HepG2 (cell line): Measurements from ENCODE around the gene HHIPL1. TPM values are rescaled to one million over a fixed set of nuclear protein-coding genes. Genes with fewer than 3 reads are reported as not detected.
A peak's percentile ranks its signal among the peaks of the same experiment; 100 is the strongest.

Experiments
- FOXK1 ChIP-seq: sonication (generic); formaldehyde crosslinking; IDR thresholded peaks from 2 replicates; pipeline ENCODE4 v1.4.0; 2020; ENCODE audit warnings: low read depth, missing genetic modification reagents, borderline replicate concordance
- HDAC1 ChIP-seq: sonication (generic); formaldehyde crosslinking; IDR thresholded peaks from 2 replicates; pipeline ENCODE4 v1.5.1; 2020; ENCODE audit warnings: mild to moderate bottlenecking, missing genetic modification reagents
- MAFK ChIP-seq, 2 experiments: IDR thresholded peaks in 1 of 2; conservative IDR thresholded peaks in 1 of 2; 2 replicates each; pipeline ENCODE4 v1.6.1; 2011; ENCODE audit warnings: improper control_type of control experiment in 2 of 2, low read length in 2 of 2
- NCOA2 ChIP-seq: sonication (generic); formaldehyde crosslinking; IDR thresholded peaks from 2 replicates; pipeline ENCODE4 v1.8.0; 2022; ENCODE audit warnings: inconsistent platforms
- NFYC ChIP-seq: IDR thresholded peaks from 2 replicates; pipeline ENCODE4 v1.6.1; 2016; ENCODE audit warnings: missing genetic modification reagents, missing compliant biosample characterization
- PAXIP1 ChIP-seq: sonication (generic); formaldehyde crosslinking; conservative IDR thresholded peaks from 2 replicates; pipeline ENCODE4 v1.4.0; 2020; ENCODE audit warnings: mild to moderate bottlenecking, missing genetic modification reagents, moderate library complexity
- PBX2 ChIP-seq: IDR thresholded peaks from 2 replicates; pipeline ENCODE4 v1.6.1; 2016; ENCODE audit warnings: control low read depth
- PHF5A ChIP-seq: IDR thresholded peaks from one replicate; pipeline ENCODE4 v1.6.1; 2018; ENCODE audit warnings: low read depth, missing genetic modification reagents; ENCODE audit not compliant: unreplicated experiment
- PHF8 ChIP-seq: sonication (generic); formaldehyde crosslinking; IDR thresholded peaks from 2 replicates; pipeline ENCODE4 v1.5.0; 2020; ENCODE audit warnings: missing genetic modification reagents
- SAP130 ChIP-seq: IDR thresholded peaks from 2 replicates; pipeline ENCODE4 v1.6.1; 2016; ENCODE audit warnings: low read depth
- SMC3 ChIP-seq: IDR thresholded peaks from 2 replicates; pipeline ENCODE4 v1.6.1; 2011; ENCODE audit warnings: low read length, improper control_type of control experiment
- TEF ChIP-seq: sonication (generic); formaldehyde crosslinking; IDR thresholded peaks from 2 replicates; pipeline ENCODE4 v1.5.0; 2020; ENCODE audit warnings: missing genetic modification reagents
- ZNF180 ChIP-seq: sonication (generic); formaldehyde crosslinking; IDR thresholded peaks from 2 replicates; pipeline ENCODE4 v1.4.0; 2020; ENCODE audit warnings: low read depth, missing genetic modification reagents, borderline replicate concordance
- ZNF326 ChIP-seq: sonication (generic); formaldehyde crosslinking; IDR thresholded peaks from 2 replicates; pipeline ENCODE4 v1.4.0; 2020; ENCODE audit warnings: missing genetic modification reagents, borderline replicate concordance
- ZNF501 ChIP-seq: sonication (generic); formaldehyde crosslinking; IDR thresholded peaks from 2 replicates; pipeline ENCODE4 v1.5.1; 2020; ENCODE audit warnings: mild to moderate bottlenecking, moderate library complexity, missing genetic modification reagents
- ZNF510 ChIP-seq: sonication (generic); formaldehyde crosslinking; IDR thresholded peaks from 2 replicates; pipeline ENCODE4 v1.4.0; 2020; ENCODE audit warnings: low read depth, mild to moderate bottlenecking, missing genetic modification reagents
- ZNF543 ChIP-seq: sonication (generic); formaldehyde crosslinking; IDR thresholded peaks from 2 replicates; pipeline ENCODE4 v1.4.0; 2020; ENCODE audit warnings: mild to moderate bottlenecking, missing genetic modification reagents
- ZNF563 ChIP-seq: sonication (generic); formaldehyde crosslinking; IDR thresholded peaks from 2 replicates; pipeline ENCODE4 v1.8.0; 2022; ENCODE audit warnings: mild to moderate bottlenecking, moderate library complexity, missing genetic modification reagents
- ZNF567 ChIP-seq: sonication (generic); formaldehyde crosslinking; IDR thresholded peaks from 2 replicates; pipeline ENCODE4 v1.8.1; 2023; ENCODE audit warnings: mild to moderate bottlenecking, missing genetic modification reagents, borderline replicate concordance
- ZSCAN12 ChIP-seq: sonication (generic); formaldehyde crosslinking; IDR thresholded peaks from 2 replicates; pipeline ENCODE4 v1.9.0; 2021; ENCODE audit warnings: mild to moderate bottlenecking, missing genetic modification reagents
- ZSCAN9 ChIP-seq: IDR thresholded peaks from 2 replicates; pipeline ENCODE4 v1.6.1; 2016; ENCODE audit warnings: borderline replicate concordance
- polyA plus RNA-seq, 8 experiments: library from polyadenylated mRNA; depleted of rRNA in 3 of 8; stranded (reverse) in 7 of 8; unstranded in 1 of 8; fragments of >200 nt; fragmentation: Illumina TruSeq in 4 of 8; extraction: Trizol in 4 of 8; gene quantifications; 2 replicates each; pipeline versions ENCODE4 v1.2.1 to v1.2.3, GENCODE V29; 2011 to 2016; ENCODE audit warnings: low read depth in 4 of 8, missing spikeins in 1 of 8, mixed read lengths in 1 of 8; ENCODE audit not compliant: insufficient read depth in 1 of 8
- total RNA-seq, 5 experiments: library from RNA; depleted of rRNA; stranded (reverse); fragments of >200 nt; fragmentation: Illumina TruSeq; extraction: Trizol; gene quantifications; 2 replicates each; pipeline ENCODE4 v1.2.3, GENCODE V29; 2016; ENCODE audit warnings: low read depth in 1 of 5
- TF ChIP-seq, protein P1 (sequence below): sonication (generic); formaldehyde crosslinking; IDR thresholded peaks from 2 replicates; pipeline ENCODE4 v1.5.0; 2020; ENCODE audit warnings: mild to moderate bottlenecking, missing genetic modification reagents

HHIPL1 gene
- total and polyA plus RNA-seq, 2 of the 13 experiments (the other 11 are each of a cell fraction or from before 2014, with no cell fraction given) = not detected

DNA sequence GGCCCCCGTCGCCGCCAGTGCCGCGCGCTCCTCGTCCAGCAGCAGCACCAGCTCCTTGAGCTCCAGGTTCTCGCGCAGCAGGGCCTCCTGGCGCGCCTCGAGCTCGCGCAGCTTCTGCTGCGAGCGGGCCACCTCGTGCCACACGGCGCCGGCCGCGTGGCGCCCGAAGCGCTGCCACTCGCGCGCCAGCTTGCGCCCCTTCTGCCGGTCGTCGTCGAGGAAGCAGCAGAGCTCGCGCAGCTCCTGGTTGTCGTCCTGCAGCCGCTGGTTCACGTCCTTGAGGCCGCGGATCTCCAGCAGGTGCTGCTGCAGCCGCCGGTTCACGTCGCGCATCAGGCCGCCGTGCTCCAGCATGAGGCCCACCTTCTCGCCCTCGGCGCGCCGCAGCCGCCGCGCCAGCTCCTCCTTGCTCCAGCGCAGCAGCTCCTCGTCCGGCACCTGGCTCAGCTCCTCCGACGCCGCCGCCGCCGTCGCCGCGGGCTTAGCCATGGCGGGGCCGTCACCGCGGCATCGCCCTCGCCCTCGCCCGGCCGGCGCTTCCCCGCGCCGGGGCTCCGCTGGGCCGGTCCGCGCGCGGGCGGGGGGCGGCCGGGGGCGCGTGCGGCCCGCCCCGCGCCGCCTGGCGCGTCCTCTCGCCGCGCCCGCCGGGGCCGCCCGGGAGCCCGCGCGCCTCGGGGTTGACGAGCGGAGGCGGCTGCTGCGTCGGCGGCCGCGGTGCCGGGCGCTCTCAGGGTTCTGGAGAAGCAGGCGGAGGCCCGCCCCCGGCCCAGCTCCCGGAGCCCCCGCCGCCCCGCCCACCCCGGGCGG, 41.3 kb upstream of the HHIPL1 start, which contains the start of gene CCDC85C (continued):
- TF ChIP-seq TEF (CRISPR knock-in tag) = peak; percentile 86; the same call in 1 of the 2 replicates
- TF ChIP-seq, protein P1, sequence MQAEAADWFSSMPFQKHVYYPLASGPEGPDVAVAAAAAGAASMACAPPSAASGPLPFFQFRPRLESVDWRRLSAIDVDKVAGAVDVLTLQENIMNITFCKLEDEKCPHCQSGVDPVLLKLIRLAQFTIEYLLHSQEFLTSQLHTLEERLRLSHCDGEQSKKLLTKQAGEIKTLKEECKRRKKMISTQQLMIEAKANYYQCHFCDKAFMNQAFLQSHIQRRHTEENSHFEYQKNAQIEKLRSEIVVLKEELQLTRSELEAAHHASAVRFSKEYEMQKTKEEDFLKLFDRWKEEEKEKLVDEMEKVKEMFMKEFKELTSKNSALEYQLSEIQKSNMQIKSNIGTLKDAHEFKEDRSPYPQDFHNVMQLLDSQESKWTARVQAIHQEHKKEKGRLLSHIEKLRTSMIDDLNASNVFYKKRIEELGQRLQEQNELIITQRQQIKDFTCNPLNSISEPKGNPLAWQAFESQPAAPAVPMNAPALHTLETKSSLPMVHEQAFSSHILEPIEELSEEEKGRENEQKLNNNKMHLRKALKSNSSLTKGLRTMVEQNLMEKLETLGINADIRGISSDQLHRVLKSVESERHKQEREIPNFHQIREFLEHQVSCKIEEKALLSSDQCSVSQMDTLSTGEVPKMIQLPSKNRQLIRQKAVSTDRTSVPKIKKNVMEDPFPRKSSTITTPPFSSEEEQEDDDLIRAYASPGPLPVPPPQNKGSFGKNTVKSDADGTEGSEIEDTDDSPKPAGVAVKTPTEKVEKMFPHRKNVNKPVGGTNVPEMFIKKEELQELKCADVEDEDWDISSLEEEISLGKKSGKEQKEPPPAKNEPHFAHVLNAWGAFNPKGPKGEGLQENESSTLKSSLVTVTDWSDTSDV (CRISPR knock-in tag) = 0 out of 2 replicates have a peak, but pooled peaks have one; percentile 73
- no peak for TF ChIP-seq SMC3
- peak; percentile 50; the same call in 1 of the 2 replicates for TF ChIP-seq PHF8
- TF ChIP-seq ZNF563 (CRISPR knock-in tag) = peak; percentile 99
- 0 out of 2 replicates have a peak, but pooled peaks have one; percentile 65 for TF ChIP-seq ZNF510 (CRISPR knock-in tag)
- TF ChIP-seq ZNF180 (CRISPR knock-in tag) = no peak
- no peak for TF ChIP-seq NCOA2 (CRISPR knock-in tag)
- peak; percentile 67 for TF ChIP-seq HDAC1 (CRISPR knock-in tag)
- no peak for TF ChIP-seq ZNF501 (CRISPR knock-in tag)
- no peak for TF ChIP-seq ZNF326 (CRISPR knock-in tag)
- no peak for TF ChIP-seq ZNF567 (CRISPR knock-in tag)
- TF ChIP-seq ZSCAN12 (CRISPR knock-in tag) = peak; percentile 98
- peak; percentile 58; the same call in 1 of the 2 replicates for TF ChIP-seq FOXK1 (CRISPR knock-in tag)
- TF ChIP-seq PHF5A (CRISPR knock-in tag) = no peak
- peak; percentile 87; the same call in 1 of the 2 replicates for TF ChIP-seq ZSCAN9 (CRISPR knock-in tag)
- peak; percentile 45; the same call in 1 of the 2 replicates for TF ChIP-seq NFYC (CRISPR knock-in tag)
- no peak for TF ChIP-seq PBX2 (CRISPR knock-in tag)
- TF ChIP-seq PAXIP1 = no peak
- no peak for TF ChIP-seq MAFK (conservative IDR thresholded peaks at IDR 0.05 in 1 of 2, IDR thresholded peaks at IDR 0.05 in 1 of 2; ENCODE audit: low read length in 2 of 2)
- TF ChIP-seq SAP130 (CRISPR knock-in tag) = peak; percentile 29; the same call in 1 of the 2 replicates
- peak; percentile 87; the same call in 1 of the 2 replicates for TF ChIP-seq ZNF543
